ENCODE data around the gene F8A1.
"Not testable (repeated sequence)": the region's sequence is repeated elsewhere in the genome, so short reads cannot be mapped to it uniquely, and the experiment has no call there.

The F8A1 gene

DNA sequence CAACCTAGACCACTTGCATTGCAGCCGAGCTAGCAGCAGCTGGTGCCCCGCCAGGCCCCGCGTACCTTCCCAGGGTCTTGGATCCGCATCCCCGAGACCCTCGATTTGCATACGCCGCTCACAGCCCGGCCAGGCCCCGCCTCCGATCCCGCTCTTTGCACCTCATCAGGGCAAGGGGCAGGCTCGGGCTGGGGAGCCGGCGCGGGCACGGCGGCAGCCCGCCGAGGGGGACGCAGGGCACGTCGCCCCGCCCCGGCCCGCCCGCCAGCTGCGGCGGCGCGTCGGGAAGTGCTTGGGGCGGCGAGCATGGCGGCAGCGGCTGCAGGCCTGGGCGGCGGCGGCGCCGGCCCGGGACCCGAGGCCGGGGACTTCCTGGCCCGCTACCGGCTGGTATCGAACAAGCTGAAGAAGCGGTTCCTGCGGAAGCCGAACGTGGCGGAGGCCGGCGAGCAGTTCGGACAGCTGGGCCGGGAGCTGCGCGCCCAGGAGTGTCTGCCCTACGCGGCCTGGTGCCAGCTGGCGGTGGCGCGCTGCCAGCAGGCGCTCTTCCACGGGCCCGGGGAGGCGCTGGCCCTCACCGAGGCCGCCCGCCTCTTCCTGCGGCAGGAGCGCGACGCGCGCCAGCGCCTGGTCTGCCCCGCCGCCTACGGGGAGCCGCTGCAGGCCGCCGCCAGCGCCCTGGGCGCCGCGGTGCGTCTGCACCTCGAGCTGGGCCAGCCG lies at the start of gene F8A1:
F8A1 (plus strand) TSS at position 287 of the 720 bp plus-strand sequence; CDS start at position 307, 20 bp downstream.
- DNase-seq: peak; percentile 61

DNA sequence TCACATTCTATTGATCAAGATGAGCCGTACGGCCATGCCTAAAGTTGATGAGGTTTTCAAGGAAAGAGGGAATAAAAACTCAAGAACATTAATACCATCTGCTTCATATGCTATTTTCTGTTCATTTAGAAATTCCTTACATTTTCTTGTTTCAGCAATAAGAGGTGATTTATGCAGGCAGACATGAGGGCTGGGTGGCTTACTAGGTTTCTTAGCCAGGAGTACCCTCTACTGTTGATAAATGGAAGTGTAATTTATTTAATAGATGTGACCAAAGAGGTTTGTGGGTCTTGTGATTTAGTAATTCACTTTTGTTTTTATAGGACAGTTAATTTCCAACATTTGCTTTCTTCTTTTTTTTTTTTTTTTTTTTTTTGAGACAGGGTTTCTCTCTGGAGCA lies 45.3 kb upstream of the F8A1 start:
- no peak for DNase-seq

DNA sequence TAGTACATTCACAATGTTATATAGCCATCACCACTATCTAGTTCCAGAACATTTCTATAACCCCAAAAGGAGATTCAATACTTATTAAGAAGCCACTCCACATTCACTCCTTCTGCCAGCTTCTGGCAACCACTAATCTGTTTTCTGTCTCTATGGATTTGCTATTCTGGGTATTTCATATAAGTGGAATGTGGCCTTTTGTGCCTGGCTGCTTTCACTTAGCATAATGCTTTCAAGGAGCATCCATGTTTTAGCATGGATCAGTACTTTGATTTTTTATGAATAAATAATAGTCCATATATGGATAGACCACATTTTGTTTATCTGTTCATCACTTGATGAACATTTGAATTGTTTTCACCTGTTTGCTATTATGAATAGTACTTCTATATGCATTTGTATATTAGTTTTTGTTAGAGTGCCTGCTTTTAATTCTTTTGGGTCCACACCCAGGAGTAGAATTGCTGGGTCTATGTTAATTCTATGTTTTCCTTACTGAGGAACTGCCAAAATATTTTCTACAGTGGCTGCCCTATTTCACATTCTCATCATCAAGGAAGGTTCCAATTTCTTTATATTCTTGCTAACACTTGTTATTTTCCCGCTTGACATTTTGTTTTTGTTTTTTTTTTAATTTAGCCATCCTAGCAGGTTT lies 35.1 kb upstream of the F8A1 start:
- DNase-seq: no peak

DNA sequence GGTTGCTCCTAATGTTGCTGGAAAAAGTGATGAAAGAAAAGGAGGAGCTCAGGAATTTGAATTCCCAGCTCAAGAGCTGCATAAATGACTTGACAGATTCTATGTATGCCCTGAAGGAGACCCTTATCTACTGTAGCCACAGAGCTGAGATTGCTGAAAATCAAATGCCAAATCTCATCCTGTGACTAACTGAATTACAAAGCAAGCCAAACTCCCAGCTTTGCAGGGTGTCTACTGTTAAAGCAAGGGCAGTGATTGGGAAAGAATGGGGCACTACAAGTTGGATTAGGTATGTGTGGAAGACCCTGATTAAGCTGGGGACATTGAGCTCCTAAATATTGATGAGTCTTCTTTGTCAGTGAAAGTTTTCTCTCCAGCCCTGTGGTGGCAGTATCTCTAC lies 30.9 kb upstream of the F8A1 start:
- no peak for DNase-seq

DNA sequence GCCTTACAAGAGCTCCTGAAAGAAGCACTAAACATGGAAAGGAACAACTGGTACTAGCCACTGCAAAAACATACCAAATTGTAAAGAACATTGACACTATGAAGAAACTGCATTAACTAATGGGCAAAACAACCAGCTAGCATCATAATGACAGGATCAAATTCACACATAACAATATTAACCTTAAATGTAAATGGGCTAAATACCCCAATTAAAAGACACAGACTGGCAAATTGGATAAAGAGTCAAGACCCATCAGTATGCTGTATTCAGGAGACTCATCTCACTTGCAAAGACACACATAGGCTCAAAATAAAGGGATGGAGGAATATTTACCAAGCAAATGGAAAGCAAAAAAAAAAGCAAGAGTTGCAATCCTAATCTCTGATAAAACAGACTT lies 17.6 kb upstream of the F8A1 start:
- DNase-seq: not testable (repeated sequence)

DNA sequence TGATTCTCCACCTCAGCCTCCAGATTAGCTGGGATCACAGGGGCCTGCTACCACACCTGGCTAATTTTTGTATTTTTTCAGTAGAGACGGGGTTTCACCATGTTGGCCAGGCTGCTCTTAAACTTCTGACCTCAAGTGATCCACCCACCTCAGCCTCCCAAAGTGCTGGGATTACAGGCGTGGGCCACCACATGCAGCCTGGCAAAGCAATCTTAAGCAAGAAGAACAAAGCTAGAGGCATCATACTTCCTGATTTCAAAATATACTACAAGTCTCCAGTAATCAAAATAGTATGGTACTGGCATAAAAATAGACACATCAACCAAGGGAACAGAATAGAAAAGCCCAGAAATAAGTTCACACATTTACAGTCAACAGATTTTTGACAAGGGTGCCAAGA lies 12.8 kb upstream of the F8A1 start:
- DNase-seq: no peak

DNA sequence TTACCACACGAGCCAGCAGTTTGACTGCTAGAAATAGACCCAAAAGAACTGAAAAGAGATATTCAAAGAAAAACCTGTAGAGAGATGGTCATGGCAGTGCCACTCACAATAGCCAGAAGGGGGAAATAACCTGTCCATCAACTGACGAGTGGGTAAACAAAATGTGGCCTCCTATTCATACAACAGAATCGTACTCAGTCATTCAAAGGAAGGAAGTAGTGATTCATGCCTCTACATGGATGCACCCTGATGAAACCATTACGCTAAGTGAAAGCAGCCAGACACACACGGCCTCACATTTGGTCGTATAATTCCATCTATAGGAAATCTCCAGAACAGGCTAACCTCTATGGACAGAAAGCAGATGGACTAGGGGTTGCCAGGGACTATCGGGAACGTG lies 2.1 kb upstream of the F8A1 start:
- not testable (repeated sequence) for DNase-seq

DNA sequence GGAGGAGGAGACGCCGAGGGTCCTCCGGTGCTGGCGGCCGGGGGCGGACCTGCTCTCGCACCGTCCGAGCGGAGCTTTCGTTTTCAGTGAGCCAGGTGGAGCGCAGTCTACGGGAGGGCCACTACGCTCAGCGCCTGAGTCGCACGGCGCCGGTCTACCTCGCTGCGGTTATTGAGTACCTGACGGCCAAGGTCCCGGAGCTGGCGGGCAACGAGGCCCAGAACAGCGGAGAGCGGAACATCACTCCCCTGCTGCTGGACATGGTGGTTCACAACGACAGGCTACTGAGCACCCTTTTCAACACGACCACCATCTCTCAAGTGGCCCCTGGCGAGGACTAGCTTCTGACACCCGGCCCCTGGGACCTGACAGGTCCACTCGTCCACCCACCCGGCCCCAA lies 1.1 kb upstream of the F8A1 start:
- DNase-seq: not testable (repeated sequence)

DNA sequence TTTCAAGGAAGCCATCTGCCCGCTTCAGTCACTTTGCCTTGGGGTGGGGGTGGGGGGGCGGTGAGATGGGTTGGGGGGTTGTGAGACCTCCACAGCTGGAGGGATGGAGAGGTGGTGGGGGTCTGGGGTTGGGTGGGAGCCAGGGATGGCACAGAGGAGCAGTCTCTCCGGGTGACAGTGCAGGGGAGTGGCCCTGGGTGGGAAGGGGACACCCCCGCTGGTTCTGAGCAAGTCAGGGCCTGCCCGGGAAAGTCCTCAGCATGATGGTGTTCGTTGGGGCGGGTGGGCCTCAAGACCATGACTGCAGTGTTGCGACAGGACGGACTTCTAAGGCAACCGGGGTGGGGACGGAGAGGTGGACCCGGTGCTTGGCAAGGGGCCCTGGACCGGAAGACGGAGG lies 606 bp upstream of the F8A1 start:
- DNase-seq: not testable (repeated sequence)

DNA sequence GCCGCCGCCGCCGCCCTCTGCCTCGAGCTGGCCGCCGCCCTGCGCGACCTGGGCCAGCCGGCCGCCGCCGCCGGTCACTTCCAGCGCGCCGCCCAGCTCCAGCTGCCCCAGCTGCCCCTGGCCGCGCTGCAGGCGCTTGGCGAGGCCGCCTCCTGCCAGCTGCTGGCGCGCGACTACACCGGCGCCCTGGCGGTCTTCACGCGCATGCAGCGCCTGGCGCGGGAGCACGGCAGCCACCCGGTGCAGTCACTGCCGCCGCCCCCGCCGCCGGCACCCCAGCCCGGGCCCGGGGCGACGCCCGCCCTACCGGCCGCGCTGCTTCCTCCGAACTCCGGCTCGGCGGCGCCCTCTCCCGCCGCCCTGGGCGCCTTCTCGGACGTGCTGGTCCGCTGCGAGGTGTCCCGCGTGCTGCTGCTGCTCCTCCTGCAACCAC lies 650 bp downstream of the F8A1 start:
- DNase-seq: not testable (repeated sequence)

DNA sequence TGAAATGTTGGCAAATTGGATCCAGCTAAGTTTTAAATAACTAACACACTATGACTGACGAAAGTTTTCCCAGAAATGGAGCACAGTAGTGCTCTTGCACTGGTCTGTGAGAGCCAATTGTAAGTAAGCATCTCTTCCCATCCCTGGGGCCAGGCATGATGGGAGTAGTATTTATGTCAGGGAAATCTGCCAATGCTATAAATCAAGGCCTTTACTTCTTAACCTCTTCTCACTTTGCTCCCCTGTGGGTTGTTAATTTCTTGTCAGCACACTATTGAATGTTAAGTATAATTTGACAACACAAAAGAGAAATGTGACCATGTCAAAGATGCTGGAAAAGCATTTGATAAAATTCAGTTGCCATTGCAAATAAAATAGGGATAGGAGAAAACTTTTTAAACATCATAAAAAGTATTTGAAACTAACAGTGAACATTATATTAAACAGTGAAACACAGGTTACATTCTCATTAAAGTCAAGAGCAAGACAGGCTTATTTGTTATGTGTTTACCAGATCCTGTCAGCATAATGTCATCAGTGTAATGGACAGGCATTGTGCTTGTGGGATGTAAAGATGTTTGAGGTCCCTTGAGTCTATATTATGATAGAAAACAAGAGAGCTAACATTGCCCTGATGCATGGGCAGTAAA lies 5.0 kb downstream of the F8A1 start:
- no peak for DNase-seq

DNA sequence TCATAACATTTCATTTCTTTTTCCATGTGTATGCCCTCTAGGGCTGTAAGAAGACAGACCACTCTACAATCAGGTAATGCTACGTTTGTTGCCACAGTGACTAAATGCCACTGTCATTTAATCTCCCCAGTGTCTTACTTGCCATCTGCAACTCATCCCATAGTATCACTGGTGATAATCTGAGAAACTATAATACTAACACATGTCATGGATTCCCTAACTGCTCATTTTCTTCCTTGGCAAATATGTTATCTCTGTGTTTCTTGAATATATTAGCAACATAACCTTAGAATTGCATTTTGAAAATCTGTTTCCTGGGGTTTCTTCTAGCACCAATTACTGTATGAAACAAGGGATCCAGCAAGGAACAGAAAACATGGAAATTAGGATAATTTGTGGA lies 6.1 kb downstream of the F8A1 start:
- no peak for DNase-seq

DNA sequence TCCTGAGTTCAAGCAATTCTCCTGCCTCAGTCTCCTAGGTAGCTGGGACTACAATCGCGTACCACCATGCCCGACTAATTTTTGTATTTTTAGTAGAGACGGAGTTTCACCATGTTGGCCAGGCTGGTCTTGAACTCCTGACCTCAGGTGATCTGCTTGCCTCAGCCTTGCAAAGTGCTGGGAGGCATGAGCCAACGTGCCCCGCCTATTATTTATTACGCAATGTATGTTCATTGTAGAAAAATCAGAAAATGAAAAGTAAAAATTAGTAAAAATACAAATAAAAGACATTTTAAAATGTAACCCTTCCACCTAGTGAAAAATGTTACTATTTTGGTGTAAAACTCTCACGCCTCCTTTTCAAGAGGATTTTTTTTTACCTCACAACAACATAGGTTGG lies 14.2 kb downstream of the F8A1 start:
- DNase-seq: no peak

DNA sequence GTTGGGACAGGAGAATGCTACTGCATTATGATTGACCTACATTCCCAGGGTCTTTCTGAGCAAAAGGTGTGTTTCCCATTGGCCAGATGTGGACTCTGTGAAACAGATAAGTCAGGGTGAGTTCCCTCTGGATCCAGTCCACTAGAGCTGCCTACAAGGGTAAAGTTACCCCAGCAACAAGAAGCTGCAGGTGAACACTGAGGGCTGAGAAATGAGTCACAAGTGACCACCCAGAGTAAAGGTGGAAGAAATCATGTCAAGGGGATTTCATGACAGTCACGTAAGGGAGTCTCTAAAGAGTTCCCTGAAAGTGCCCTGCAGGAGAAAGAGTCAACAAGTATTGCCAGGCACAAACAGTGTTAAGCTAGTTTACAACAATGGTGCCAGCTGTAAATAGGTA lies 16.3 kb downstream of the F8A1 start:
- no peak for DNase-seq

DNA sequence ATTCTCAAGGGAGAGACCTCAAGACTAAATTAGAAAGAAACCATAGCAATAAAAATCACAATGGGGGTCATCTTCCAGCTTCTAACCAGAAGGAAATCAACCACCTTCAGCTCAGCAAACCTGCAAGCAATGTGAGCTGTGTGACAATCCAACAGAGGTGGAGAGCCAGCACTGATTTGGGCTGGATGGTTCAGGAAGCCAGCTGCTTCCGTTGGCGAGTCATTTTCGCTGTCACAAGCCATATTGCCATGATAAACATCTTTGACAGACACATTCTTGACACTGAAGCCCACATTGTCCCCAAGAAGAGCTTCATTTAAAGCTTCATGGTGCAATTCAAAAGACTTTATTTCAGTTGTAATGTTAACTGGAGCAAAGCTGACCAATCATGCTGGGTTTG lies 22.7 kb downstream of the F8A1 start:
- DNase-seq: no peak

DNA sequence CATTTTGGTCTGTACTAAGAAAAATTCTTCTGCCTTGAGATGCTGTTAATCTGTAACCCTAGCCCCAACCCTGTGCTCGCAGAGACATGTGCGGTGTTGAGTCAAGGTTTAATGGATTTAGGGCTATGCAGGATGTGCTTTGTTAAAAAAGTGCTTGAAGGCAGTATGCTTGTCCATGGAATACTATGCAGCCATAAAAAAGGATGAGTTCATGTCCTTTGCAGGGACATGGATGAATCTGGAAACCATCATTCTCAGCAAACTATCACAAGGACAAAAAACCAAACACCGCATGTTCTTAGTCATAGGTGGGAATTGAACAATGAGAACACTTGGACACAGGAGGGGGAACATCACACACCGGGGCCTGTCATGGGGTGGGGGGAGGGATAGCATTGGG lies 23.9 kb downstream of the F8A1 start:
- DNase-seq: not testable (repeated sequence)

DNA sequence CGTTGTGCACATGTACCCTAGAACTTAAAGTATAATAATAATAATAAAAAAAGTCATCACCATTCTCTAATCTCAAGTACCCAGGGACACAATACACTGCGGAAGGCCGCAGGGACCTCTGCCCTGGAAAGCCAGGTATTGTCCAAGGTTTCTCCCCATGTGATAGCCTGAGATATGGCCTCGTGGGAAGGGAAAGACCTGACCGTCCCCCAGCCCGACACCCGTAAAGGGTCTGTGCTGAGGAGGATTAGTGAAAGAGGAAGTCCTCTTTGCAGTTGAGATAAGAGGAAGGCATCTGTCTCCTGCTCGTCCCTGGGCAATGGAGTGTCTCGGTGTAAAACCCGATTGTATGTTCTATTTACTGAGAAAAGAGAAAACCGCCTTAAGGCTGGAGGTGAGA lies 24.4 kb downstream of the F8A1 start:
- not testable (repeated sequence) for DNase-seq

DNA sequence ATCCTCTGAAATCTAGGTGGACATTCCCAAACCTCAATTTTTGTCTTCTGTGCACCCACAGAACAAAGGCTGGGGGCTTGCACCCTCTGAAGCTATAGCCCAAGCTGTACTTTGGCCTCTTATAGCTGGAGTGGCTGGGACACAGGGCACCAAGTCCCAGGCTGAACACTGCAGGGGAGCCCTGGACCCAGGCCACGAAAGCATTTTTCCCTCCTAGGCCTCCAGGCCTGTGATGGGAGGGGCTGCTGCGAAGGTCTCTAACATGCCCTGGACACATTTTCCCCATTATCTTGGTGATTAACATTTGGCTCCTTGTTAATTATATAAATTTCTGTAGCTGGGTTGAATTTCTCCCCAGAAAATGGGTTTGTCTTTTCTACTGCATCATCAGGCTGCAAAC lies 27.9 kb downstream of the F8A1 start:
- DNase-seq: no peak

DNA sequence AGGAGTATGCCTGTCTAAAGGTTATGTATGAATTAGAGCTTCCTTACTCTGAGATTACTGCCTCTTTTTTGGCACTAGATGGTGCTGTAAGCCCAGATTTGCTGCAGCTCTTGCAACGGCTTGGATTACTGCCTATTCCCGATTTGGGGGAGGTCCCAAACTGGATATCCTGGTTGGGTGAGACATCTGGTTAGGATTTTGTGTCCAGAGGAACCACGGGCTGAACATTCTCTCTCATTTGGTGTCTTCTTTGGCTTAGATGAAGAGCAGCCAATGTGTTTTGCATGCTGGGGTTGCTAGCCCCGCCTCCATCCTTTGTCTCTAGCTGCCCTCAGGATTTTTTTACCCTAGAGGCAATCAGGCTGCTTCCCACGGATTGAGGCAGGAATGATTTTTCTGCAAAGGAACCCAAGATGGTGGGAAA lies 31.9 kb downstream of the F8A1 start:
- DNase-seq: peak; percentile 70

DNA sequence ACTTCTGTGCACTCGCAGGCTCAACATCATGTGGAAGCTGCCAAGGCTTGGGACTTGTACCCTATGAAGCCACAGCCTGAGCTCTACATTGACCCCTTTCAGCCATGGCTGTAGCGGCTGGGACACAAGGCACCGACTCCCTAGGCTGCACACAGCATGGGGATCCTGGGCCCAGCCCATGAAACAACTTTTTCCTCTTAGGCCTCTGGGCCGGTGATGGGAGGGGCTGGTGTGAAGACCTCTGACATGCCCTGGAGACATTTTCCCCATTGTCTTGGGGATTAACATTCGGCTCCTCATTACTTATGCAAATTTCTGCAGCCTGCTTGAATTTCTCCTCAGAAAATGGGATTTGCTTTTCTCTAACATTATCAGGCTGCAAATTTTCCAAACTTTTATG lies 38.6 kb downstream of the F8A1 start:
- not testable (repeated sequence) for DNase-seq

Data from activated CD8-positive, alpha-beta memory T cell treated with anti-CD3 and anti-CD28 coated beads for 24 hours (primary cell).